Panc1 (cell line): ENCODE data around the gene MSRB3. TPM values are rescaled to one million over a fixed set of nuclear protein-coding genes. Genes with fewer than 3 reads are reported as not detected.
"Not testable (repeated sequence)": the region's sequence is repeated elsewhere in the genome, so short reads cannot be mapped to it uniquely, and the experiment has no call there.

ENCODE experiments used
- ATAC-seq: fragments of 200-7000 bp; cut with Tn5 transposase; 2 replicates; pipeline ENCODE4 v1.9.1; 2020; ENCODE audit warnings: mild to moderate bottlenecking, moderate library complexity
- BruUV-seq: library from RNA; stranded (reverse); fragments of 400-500 nt; replicated peaks from 2 replicates; lab custom pipeline; 2021; lab: Mats Ljungman, UMichigan
- CTCF ChIA-PET: fragments of 300-600 bp; sonication (Branson Sonifier 250); formaldehyde crosslinking; loops from one replicate; lab custom pipeline; 2022; ENCODE audit warnings: antibody characterized with exemption; lab: Charles Lee
- POLR2A ChIA-PET: fragments of 300-600 bp; sonication (Branson Sonifier 250); formaldehyde crosslinking; loops from one replicate; lab custom pipeline; 2022; ENCODE audit warnings: antibody characterized with exemption; lab: Charles Lee
- DNase-seq: peaks from one replicate; pipeline ENCODE4 v3.0.0-alpha.2; 2010; ENCODE audit warnings: low read depth, low spot score
- H3K27ac ChIP-seq: 2 replicates; pipeline ENCODE4 v1.5.1; 2011; ENCODE audit warnings: mild to moderate bottlenecking, low read length, inconsistent platforms
- H3K27me3 ChIP-seq: fragments of 200-500 bp; sonication (Bioruptor generic); 2 replicates; pipeline ENCODE4 v1.6.0; 2014; ENCODE audit warnings: low read length, inconsistent platforms; ENCODE audit not compliant: control insufficient read depth, insufficient read depth
- H3K36me3 ChIP-seq: fragments of 200-500 bp; sonication (Bioruptor generic); 2 replicates; pipeline ENCODE4 v1.5.1; 2014; ENCODE audit warnings: inconsistent platforms, mild to moderate bottlenecking, low read length, moderate library complexity; ENCODE audit not compliant: control insufficient read depth, insufficient read depth
- H3K4me1 ChIP-seq: 2 replicates; pipeline ENCODE4 v1.5.1; 2011; ENCODE audit warnings: inconsistent platforms, mild to moderate bottlenecking, low read length, moderate library complexity; ENCODE audit not compliant: control insufficient read depth, insufficient read depth
- H3K4me3 ChIP-seq, 2 experiments: 2 replicates each; pipeline ENCODE4 v1.5.1; 2011 to 2012; ENCODE audit warnings: low read depth in 2 of 2, low read length in 2 of 2, mild to moderate bottlenecking in 2 of 2, inconsistent platforms in 1 of 2, moderate library complexity in 1 of 2
- H3K9me3 ChIP-seq: fragments of 200-500 bp; sonication (Bioruptor generic); 2 replicates; pipeline ENCODE4 v1.5.1; 2014; ENCODE audit warnings: low read depth, mild to moderate bottlenecking, inconsistent platforms, low read length, moderate library complexity; ENCODE audit not compliant: control insufficient read depth, insufficient read depth
- CTCF ChIP-seq: fragments of 450-650 bp; IDR thresholded peaks from 2 replicates; pipeline ENCODE4 v1.5.1; 2017; ENCODE audit warnings: mild to moderate bottlenecking
- POLR2AphosphoS5 ChIP-seq: IDR thresholded peaks from 2 replicates; pipeline ENCODE4 v1.6.1; 2012; ENCODE audit warnings: mild to moderate bottlenecking, low read depth, low read length, moderate library complexity
- SIN3A ChIP-seq: IDR thresholded peaks from 2 replicates; pipeline ENCODE4 v1.6.1; 2012; ENCODE audit warnings: low read depth, mild to moderate bottlenecking, low read length, moderate library complexity, borderline replicate concordance; ENCODE audit not compliant: insufficient read depth
- TCF7L2 ChIP-seq: IDR thresholded peaks from 2 replicates; pipeline ENCODE4 v1.6.1; 2011; ENCODE audit warnings: mild to moderate bottlenecking, low read depth, low read length, inconsistent platforms
- in situ Hi-C: cut with HindIII; loops from 2 replicates; pipeline ENCODE4 v1.10.0; 2016; ENCODE audit warnings: low sequenced_read_pairs, low pct_unique_long_range_greater_than_20kb
- intact Hi-C: fragments of 100-400 bp; cut with micrococcal nuclease; formaldehyde crosslinking; loops from one replicate; pipeline ENCODE4 v1.10.0; 2022; ENCODE audit not compliant: unreplicated experiment
- total RNA-seq: library from RNA; stranded (reverse); gene quantifications from one replicate; pipeline ENCODE4 v1.2.1, GENCODE V29; 2021; ENCODE audit not compliant: unreplicated experiment
- TF ChIP-seq, protein P1 (sequence below), 2 experiments: IDR thresholded peaks; 2 replicates each; pipeline ENCODE4 v1.6.1; 2011 to 2012; ENCODE audit warnings: low read depth in 2 of 2, control low read depth in 1 of 2, low read length in 1 of 2, mild to moderate bottlenecking in 1 of 2, moderate library complexity in 1 of 2; ENCODE audit not compliant: insufficient read depth in 1 of 2

The MSRB3 gene
- total RNA-seq, 1 experiment from 2014 or later: 89.7 TPM

DNA sequence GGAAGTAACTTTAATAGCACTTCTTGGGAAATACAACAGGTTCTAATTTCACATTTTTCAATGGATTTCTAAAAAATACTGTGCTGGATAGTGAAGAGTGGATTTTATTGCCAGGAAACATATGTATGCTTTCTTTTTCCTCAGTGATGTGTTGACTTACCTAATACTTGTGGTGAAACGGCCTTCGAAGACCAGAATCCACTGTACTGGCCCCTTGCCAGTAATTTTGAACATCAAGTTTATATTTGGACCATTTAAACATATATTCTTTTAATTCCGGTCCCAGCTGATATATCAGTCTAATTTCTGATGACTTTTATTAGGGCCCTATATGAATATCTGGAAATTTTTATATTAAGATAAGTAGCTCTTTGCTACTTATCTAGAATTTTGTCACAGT lies 1.8 kb downstream of the MSRB3 start:
- H3K36me3 ChIP-seq: no peaks in the 10 kb centered on the region
- BruUV-seq: TSS peak; percentile 64
- no peak for TF ChIP-seq TCF7L2
- TF ChIP-seq, protein P1, sequence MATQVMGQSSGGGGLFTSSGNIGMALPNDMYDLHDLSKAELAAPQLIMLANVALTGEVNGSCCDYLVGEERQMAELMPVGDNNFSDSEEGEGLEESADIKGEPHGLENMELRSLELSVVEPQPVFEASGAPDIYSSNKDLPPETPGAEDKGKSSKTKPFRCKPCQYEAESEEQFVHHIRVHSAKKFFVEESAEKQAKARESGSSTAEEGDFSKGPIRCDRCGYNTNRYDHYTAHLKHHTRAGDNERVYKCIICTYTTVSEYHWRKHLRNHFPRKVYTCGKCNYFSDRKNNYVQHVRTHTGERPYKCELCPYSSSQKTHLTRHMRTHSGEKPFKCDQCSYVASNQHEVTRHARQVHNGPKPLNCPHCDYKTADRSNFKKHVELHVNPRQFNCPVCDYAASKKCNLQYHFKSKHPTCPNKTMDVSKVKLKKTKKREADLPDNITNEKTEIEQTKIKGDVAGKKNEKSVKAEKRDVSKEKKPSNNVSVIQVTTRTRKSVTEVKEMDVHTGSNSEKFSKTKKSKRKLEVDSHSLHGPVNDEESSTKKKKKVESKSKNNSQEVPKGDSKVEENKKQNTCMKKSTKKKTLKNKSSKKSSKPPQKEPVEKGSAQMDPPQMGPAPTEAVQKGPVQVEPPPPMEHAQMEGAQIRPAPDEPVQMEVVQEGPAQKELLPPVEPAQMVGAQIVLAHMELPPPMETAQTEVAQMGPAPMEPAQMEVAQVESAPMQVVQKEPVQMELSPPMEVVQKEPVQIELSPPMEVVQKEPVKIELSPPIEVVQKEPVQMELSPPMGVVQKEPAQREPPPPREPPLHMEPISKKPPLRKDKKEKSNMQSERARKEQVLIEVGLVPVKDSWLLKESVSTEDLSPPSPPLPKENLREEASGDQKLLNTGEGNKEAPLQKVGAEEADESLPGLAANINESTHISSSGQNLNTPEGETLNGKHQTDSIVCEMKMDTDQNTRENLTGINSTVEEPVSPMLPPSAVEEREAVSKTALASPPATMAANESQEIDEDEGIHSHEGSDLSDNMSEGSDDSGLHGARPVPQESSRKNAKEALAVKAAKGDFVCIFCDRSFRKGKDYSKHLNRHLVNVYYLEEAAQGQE (IDR thresholded peaks at IDR 0.05; ENCODE audit: insufficient read depth in 1 of 2, low read depth in 2 of 2, low read length in 1 of 2): no peak
- no peak for TF ChIP-seq SIN3A
- TF ChIP-seq POLR2AphosphoS5: no peak
- TF ChIP-seq CTCF: no peak
- DNase-seq (no peak), ATAC-seq (no peak)
- no peaks in the 10 kb centered on the region for H3K9me3 ChIP-seq
- intact Hi-C loops (no loop called here), in situ Hi-C loops (no loop called here)
- H3K4me1 ChIP-seq: peaks cover 19% of the 10 kb centered on the region
- H3K27ac ChIP-seq: peak overlapping the region; percentile 93
- no peaks in the 10 kb centered on the region for H3K27me3 ChIP-seq
- H3K4me3 ChIP-seq: peak overlapping the region in 1 of 2 experiments; percentile 84; a peak in 3 of 4 replicates
- ChIA-PET CTCF (no interaction called here), POLR2A (no interaction called here)

- ChIA-PET CTCF (no interaction called here), POLR2A (no interaction called here)
- ATAC-seq: no peak
These were observed 4.4 kb downstream of the MSRB3 start for GRCh38 chr12:65282840-65283239.

GRCh38 chr12:65285532-65285931 lies 7.0 kb downstream of the MSRB3 start:
- H3K36me3 ChIP-seq, in situ Hi-C loops, ATAC-seq, CTCF ChIA-PET, POLR2A ChIA-PET, DNase-seq, H3K4me3 ChIP-seq, BruUV-seq, H3K27ac ChIP-seq, H3K9me3 ChIP-seq, H3K27me3 ChIP-seq, intact Hi-C loops: not testable (repeated sequence)
- peaks cover 15% of the 10 kb centered on the region for H3K4me1 ChIP-seq

More at GRCh38 chr12:65282840-65283239, 4.4 kb downstream of the MSRB3 start:
- no peak overlapping the region for H3K4me3 ChIP-seq
- TF ChIP-seq CTCF: peak; percentile 10; the same call in 1 of the 2 replicates
- TF ChIP-seq, protein P1 (IDR thresholded peaks at IDR 0.05; ENCODE audit: insufficient read depth in 1 of 2, low read depth in 2 of 2, low read length in 1 of 2): no peak
- H3K27ac ChIP-seq: no peak overlapping the region
- peaks cover 19% of the 10 kb centered on the region for H3K4me1 ChIP-seq
- no TSS peak for BruUV-seq
- no peaks in the 10 kb centered on the region for H3K36me3 ChIP-seq
- no peak for DNase-seq
- in situ Hi-C loops (no loop called here), intact Hi-C loops (no loop called here)
- H3K9me3 ChIP-seq: no peaks in the 10 kb centered on the region
- no peaks in the 10 kb centered on the region for H3K27me3 ChIP-seq
